Measurements from ENCODE around the gene CNDP1.

Gene CNDP1

DNA sequence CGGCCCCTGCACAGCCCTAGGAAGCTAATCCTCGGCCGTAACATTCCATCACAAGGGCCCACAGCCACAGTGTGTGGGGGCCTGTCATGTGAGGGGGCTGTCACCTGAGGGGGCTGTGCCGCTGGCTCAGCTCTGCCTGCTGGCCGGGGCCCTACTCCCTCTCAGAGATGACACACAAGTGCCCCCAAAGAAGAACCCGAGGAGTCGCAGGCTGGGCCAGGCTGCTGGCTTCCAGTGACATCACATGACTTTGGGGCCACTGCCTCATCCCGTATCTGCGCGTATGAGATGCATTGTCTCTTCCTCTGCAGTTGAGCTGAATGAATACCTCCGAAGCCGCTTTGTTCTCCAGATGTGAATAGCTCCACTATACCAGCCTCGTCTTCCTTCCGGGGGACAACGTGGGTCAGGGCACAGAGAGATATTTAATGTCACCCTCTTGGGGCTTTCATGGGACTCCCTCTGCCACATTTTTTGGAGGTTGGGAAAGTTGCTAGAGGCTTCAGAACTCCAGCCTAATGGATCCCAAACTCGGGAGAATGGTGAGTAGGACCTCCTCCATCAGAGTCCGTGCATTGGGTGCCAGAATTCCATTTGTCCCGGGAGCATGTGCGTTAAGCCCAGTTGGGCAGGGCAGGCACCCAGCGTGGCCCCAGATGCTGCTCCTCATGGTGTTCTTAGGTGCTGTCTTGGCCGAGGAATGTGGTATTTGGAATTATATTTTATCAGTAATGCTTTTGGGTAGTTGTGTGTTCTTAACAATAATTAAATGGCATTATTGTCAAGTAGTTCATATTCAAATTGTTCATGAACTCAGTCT, at the start of gene CNDP1:
TSS of gene CNDP1 (plus strand) at position 351 of the 820 bp plus-strand sequence. CDS start at position 519, 168 bp downstream.
- H3K9me3 ChIP-seq (ENCODE audit: control insufficient read depth, insufficient read depth, low read length), result no peaks in the 10 kb centered on the region
- H3K9ac ChIP-seq (ENCODE audit: low read depth, low read length), result no peak within 1 kb of the TSS
- no peaks in the 10 kb centered on the region for H3K27me3 ChIP-seq (ENCODE audit: control insufficient read depth, insufficient read depth, low read length)
- H3K4me3 ChIP-seq (ENCODE audit: low read depth, low read length), result no peak within 1 kb of the TSS
- no peaks in the 10 kb centered on the region for H3K4me1 ChIP-seq (ENCODE audit: control insufficient read depth, insufficient read depth, low read length)
- no peaks in the 10 kb centered on the region for H3K36me3 ChIP-seq (ENCODE audit: control insufficient read depth, insufficient read depth, low read length)

DNA sequence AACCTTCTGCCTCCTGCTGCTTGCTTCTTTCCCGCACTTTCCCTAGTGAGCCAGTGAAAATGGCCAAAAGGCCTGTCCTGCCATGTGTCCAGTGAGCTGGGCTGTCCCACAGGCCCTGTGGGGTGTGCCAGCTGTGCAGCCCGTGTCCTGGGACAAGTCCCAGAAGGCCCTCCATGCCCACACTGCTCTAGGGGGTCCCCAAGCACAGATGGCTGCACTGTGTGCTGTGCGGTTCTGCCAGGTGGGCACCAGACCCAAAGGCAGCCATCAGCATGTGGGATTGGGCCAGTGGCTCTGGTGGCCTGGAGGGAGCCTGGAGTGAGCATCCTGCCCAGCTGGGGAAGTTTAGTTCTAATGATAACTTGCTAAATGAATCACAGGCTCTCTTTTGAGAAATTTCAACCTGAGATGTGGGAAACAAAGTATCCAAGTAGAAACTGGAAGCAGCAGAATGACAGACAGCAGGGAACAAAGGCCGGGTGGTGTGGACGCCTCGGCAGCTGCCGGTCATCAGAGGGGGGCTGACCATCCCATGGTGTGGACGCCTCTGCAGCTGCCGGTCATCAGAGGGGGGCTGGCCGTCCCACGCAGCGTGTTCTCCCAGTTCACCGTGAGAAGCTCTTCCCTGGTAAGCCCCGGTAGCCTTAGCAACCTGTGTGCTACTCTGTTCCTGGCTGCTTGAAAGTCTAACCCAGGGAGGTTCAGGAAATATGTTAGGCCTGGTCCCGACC, 48.0 kb upstream of the CNDP1 start:
- H3K9ac ChIP-seq (ENCODE audit: low read depth, low read length), result no peak overlapping the region
- H3K27me3 ChIP-seq (ENCODE audit: control insufficient read depth, insufficient read depth, low read length), result no peaks in the 10 kb centered on the region
- H3K4me3 ChIP-seq (ENCODE audit: low read depth, low read length), result no peak overlapping the region

DNA sequence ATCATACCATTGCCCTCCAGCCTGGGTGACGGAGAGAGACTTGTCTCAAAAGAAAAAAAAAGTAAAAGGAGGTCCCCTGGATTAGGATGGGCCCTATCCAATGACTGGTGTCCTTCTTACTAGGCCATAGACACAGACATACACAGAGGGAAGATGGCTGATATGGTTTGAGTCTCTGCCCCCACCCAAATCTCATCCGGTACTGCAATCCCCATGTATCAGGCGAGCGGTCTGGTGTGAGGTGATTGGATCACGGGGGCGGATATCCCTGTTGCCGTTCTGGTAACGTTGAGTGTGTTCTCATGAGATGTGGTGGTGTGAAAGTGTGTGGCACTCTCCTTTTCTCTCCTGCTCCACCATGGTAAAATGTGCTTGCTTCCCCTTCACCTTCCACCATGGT, 45.9 kb upstream of the CNDP1 start:
- Histone ChIP-seq H3K36me3 (ENCODE audit: control insufficient read depth, insufficient read depth, low read length) (no peaks in the 10 kb centered on the region), H3K9me3 (ENCODE audit: control insufficient read depth, insufficient read depth, low read length) (no peaks in the 10 kb centered on the region), H3K4me1 (ENCODE audit: control insufficient read depth, insufficient read depth, low read length) (no peaks in the 10 kb centered on the region), H3K27me3 (ENCODE audit: control insufficient read depth, insufficient read depth, low read length) (no peaks in the 10 kb centered on the region), H3K4me3 (ENCODE audit: low read depth, low read length) (no peak overlapping the region), H3K9ac (ENCODE audit: low read depth, low read length) (no peak overlapping the region)

More for the DNA sequence above, 48.0 kb upstream of the CNDP1 start:
- Histone ChIP-seq H3K4me1 (ENCODE audit: control insufficient read depth, insufficient read depth, low read length) (no peaks in the 10 kb centered on the region), H3K9me3 (ENCODE audit: control insufficient read depth, insufficient read depth, low read length) (no peaks in the 10 kb centered on the region), H3K36me3 (ENCODE audit: control insufficient read depth, insufficient read depth, low read length) (no peaks in the 10 kb centered on the region)

DNA sequence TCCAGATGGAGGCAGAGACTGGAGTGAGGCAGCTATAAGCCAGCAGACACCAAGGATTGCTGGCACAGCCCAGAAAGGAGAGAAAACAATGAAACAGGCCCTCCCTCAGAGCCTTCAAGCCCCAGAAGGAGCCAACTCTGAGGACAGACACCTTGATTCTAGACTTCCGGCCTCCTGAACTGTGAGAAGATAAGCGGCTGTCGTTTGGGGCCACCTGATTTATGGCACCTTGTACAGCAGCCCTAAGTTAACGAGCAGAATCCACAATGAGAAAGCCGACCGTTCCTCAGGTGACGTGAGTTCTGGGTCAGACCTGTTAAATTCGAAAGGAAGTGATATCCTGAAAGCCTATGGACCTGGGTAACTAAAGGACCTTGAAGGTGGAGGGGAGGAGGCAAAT, 45.4 kb upstream of the CNDP1 start:
- H3K36me3 ChIP-seq (ENCODE audit: control insufficient read depth, insufficient read depth, low read length), result no peaks in the 10 kb centered on the region
- H3K9ac ChIP-seq (ENCODE audit: low read depth, low read length), result no peak overlapping the region
- H3K4me3 ChIP-seq (ENCODE audit: low read depth, low read length), result no peak overlapping the region
- H3K27me3 ChIP-seq (ENCODE audit: control insufficient read depth, insufficient read depth, low read length), result no peaks in the 10 kb centered on the region
- no peaks in the 10 kb centered on the region for H3K4me1 ChIP-seq (ENCODE audit: control insufficient read depth, insufficient read depth, low read length)
- H3K9me3 ChIP-seq (ENCODE audit: control insufficient read depth, insufficient read depth, low read length), result no peaks in the 10 kb centered on the region

DNA sequence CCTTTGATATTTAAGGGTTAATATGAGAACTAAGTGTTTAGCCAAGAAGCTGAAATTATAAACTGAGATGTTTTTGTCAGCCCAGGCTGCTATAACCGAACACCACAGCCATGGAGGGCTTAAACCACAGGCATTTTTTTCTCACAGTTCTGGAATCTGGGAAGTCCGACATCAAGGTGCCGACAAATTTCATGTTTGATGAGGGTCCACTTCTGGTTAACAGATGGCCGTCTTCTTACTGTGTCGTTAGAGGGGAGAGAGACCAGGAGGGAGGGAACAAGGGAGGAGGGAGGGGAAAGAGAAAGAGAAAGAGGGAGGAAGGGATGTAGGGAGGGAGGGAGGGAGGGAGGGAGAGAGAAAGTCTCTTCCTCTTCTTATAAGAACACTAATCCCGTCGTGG, 44.6 kb upstream of the CNDP1 start:
- Histone ChIP-seq H3K36me3 (ENCODE audit: control insufficient read depth, insufficient read depth, low read length) (no peaks in the 10 kb centered on the region), H3K9me3 (ENCODE audit: control insufficient read depth, insufficient read depth, low read length) (no peaks in the 10 kb centered on the region), H3K9ac (ENCODE audit: low read depth, low read length) (no peak overlapping the region), H3K27me3 (ENCODE audit: control insufficient read depth, insufficient read depth, low read length) (no peaks in the 10 kb centered on the region), H3K4me3 (ENCODE audit: low read depth, low read length) (no peak overlapping the region), H3K4me1 (ENCODE audit: control insufficient read depth, insufficient read depth, low read length) (no peaks in the 10 kb centered on the region)

- Histone ChIP-seq H3K36me3 (ENCODE audit: control insufficient read depth, insufficient read depth, low read length) (no peaks in the 10 kb centered on the region), H3K27me3 (ENCODE audit: control insufficient read depth, insufficient read depth, low read length) (no peaks in the 10 kb centered on the region), H3K4me1 (ENCODE audit: control insufficient read depth, insufficient read depth, low read length) (no peaks in the 10 kb centered on the region), H3K4me3 (ENCODE audit: low read depth, low read length) (no peak overlapping the region), H3K9me3 (ENCODE audit: control insufficient read depth, insufficient read depth, low read length) (no peaks in the 10 kb centered on the region), H3K9ac (ENCODE audit: low read depth, low read length) (no peak overlapping the region)
Measured at GRCh38 chr18:74492259-74492658, 42.0 kb upstream of the CNDP1 start.

DNA sequence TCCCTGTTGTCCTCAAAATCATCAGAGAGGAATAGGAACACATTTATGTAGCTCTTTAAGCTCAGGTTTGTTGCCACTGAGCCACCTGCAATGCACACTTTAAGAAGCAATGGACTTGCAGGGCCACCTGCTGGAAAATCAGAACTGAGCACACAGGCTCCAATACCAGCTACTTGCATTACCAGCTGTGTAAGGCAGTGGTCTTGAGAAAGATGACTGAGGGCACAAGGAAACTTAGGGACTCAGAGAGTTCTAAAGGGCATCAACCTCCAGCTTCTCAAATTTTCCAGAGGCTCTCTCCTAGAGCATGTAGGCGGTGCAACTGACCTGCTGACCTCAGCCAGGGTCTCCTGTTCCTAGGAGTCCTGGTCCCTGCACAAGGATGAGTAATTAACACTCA, 40.6 kb upstream of the CNDP1 start:
- Histone ChIP-seq H3K27me3 (ENCODE audit: control insufficient read depth, insufficient read depth, low read length) (no peaks in the 10 kb centered on the region), H3K36me3 (ENCODE audit: control insufficient read depth, insufficient read depth, low read length) (no peaks in the 10 kb centered on the region), H3K4me1 (ENCODE audit: control insufficient read depth, insufficient read depth, low read length) (no peaks in the 10 kb centered on the region), H3K9me3 (ENCODE audit: control insufficient read depth, insufficient read depth, low read length) (no peaks in the 10 kb centered on the region), H3K4me3 (ENCODE audit: low read depth, low read length) (no peak overlapping the region), H3K9ac (ENCODE audit: low read depth, low read length) (no peak overlapping the region)

DNA sequence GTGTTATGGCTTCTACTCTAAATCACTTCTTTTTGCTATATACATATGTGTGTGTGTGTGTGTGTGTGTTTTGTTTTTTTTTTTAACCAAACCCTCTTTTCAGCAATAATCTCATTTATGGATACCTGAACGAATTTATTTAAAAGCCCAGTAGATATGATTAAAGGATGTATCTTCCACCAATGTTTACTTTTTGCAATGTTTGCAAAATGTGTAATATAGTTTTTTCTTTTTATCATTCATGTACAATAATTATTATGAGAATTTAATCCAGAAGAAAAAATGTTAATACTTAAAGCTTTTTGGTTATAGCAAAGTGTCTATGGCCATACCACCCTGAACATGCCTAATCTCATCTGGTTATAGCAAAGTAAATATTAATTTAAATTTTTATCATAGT, 39.8 kb upstream of the CNDP1 start:
- Histone ChIP-seq H3K27me3 (ENCODE audit: control insufficient read depth, insufficient read depth, low read length) (no peaks in the 10 kb centered on the region), H3K9me3 (ENCODE audit: control insufficient read depth, insufficient read depth, low read length) (no peaks in the 10 kb centered on the region), H3K4me1 (ENCODE audit: control insufficient read depth, insufficient read depth, low read length) (no peaks in the 10 kb centered on the region), H3K9ac (ENCODE audit: low read depth, low read length) (no peak overlapping the region), H3K36me3 (ENCODE audit: control insufficient read depth, insufficient read depth, low read length) (no peaks in the 10 kb centered on the region), H3K4me3 (ENCODE audit: low read depth, low read length) (no peak overlapping the region)

- Histone ChIP-seq H3K36me3 (ENCODE audit: control insufficient read depth, insufficient read depth, low read length) (no peaks in the 10 kb centered on the region), H3K4me1 (ENCODE audit: control insufficient read depth, insufficient read depth, low read length) (no peaks in the 10 kb centered on the region), H3K9me3 (ENCODE audit: control insufficient read depth, insufficient read depth, low read length) (no peaks in the 10 kb centered on the region), H3K9ac (ENCODE audit: low read depth, low read length) (peak within 1 kb of the TSS; percentile 85), H3K27me3 (ENCODE audit: control insufficient read depth, insufficient read depth, low read length) (no peaks in the 10 kb centered on the region), H3K4me3 (ENCODE audit: low read depth, low read length) (peak within 1 kb of the TSS; percentile 91)
Measured at GRCh38 chr18:74495581-74496507, 38.5 kb upstream of the CNDP1 start, which contains the start of gene CNDP2. Gene CNDP2 (plus strand): TSS chr18:74496363. CDS start chr18:74499974, 3,611 bp downstream.

DNA sequence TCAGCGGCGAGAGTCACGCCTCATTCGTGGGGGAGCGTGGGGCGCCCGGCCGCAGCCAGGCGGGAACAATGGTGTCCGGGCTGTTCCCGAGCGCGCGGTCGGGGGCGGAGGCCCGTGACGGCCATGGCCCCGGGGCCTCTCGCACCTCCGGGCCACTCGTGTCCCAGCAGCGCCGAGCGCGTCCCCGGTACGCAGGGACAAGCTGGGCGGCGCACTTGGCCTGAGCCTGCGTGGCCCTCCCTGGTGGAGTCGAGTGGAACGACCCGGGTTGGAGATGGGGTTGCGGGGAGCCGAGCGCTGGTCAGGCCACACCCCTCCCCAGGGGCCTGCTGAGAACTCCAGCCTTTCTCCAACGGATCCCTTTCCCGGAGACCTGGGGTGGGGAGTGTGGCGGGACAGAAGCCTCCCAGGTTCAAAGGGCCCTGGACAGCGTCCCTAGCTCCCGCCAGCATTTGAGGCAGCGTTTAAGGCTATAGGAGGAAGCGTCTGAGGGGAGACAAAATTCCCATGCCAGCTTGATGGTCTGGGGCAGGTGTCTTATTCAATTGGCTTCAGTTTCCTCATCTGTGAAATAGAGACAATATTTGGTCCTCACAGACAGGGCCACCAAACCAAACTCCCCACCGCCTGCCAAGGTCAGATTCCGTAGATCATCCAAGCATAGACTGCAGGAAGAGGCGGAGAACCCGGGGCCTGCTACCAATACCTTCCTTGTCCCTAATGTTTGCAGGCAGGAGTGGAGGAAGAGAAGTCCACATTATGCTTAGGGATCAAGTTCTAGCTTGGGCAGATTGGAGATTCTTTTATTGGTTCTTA, 37.6 kb upstream of the CNDP1 start:
- H3K4me1 ChIP-seq (ENCODE audit: control insufficient read depth, insufficient read depth, low read length), result no peaks in the 10 kb centered on the region

DNA sequence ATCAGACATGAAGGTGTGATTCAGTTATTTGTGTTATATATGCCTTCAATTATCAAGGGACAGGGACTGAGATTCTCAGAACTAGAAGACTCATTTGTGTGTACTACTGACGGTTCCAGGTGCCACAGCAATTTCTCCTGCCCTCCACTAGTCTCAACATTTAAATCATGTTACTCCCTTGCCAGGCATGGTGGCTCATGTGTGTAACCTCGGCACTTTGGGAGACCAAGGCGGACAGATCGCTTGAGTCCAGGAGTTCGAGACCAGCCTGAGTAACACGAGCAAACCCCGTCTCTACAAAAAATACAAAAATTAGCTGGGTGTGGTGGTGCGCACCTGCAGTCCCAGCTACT, 37.0 kb upstream of the CNDP1 start:
- Histone ChIP-seq H3K9ac (ENCODE audit: low read depth, low read length) (no peak overlapping the region), H3K4me1 (ENCODE audit: control insufficient read depth, insufficient read depth, low read length) (no peaks in the 10 kb centered on the region)

More for the DNA sequence above, 37.6 kb upstream of the CNDP1 start:
- Histone ChIP-seq H3K36me3 (ENCODE audit: control insufficient read depth, insufficient read depth, low read length) (peaks cover 8% of the 10 kb centered on the region), H3K27me3 (ENCODE audit: control insufficient read depth, insufficient read depth, low read length) (no peaks in the 10 kb centered on the region), H3K4me3 (ENCODE audit: low read depth, low read length) (peak overlapping the region; percentile 91), H3K9me3 (ENCODE audit: control insufficient read depth, insufficient read depth, low read length) (no peaks in the 10 kb centered on the region), H3K9ac (ENCODE audit: low read depth, low read length) (peak overlapping the region; percentile 85)

More for the DNA sequence above, 37.0 kb upstream of the CNDP1 start:
- Histone ChIP-seq H3K36me3 (ENCODE audit: control insufficient read depth, insufficient read depth, low read length) (peaks cover 12% of the 10 kb centered on the region), H3K27me3 (ENCODE audit: control insufficient read depth, insufficient read depth, low read length) (no peaks in the 10 kb centered on the region), H3K9me3 (ENCODE audit: control insufficient read depth, insufficient read depth, low read length) (no peaks in the 10 kb centered on the region), H3K4me3 (ENCODE audit: low read depth, low read length) (peak overlapping the region; percentile 91)
